Osteocyte (in vitro differentiated cells): ENCODE results near the gene CETP. TPM values are rescaled to one million over a fixed set of nuclear protein-coding genes. Genes with fewer than 3 reads are reported as not detected.

ENCODE experiments used
- total RNA-seq: library from RNA; stranded (reverse); gene quantifications from 2 replicates; pipeline ENCODE4 v1.2.1, GENCODE V29; 2021

CETP gene
- total RNA-seq, 1 donor from 2014 or later, result not detected

Other genes starting within 250 kb of the CETP start
- gene NUP93, start 231.8 kb upstream of the CETP start, total RNA-seq, result 81.7 and 85.1 TPM in 2 replicates
- not detected in 2 replicates for gene SLC12A3, start 96.7 kb upstream of the CETP start, total RNA-seq
- 251 and 285 TPM in 2 replicates for gene HERPUD1, start 29.8 kb upstream of the CETP start, total RNA-seq
- gene NLRC5, start 27.6 kb downstream of the CETP start, total RNA-seq, result 21.1 and 24.7 TPM in 2 replicates
- gene CPNE2, start 130.6 kb downstream of the CETP start, total RNA-seq, result 33.7 and 33.9 TPM in 2 replicates
- 81.2 and 83.1 TPM in 2 replicates for gene PSME3IP1, start 224.1 kb downstream of the CETP start, total RNA-seq
- 49.3 and 50.8 TPM in 2 replicates for gene RSPRY1, start 224.4 kb downstream of the CETP start, total RNA-seq